CD4-positive, alpha-beta T cell (primary cell): ENCODE measurements around the gene HYDIN. TPM values are rescaled to one million over a fixed set of nuclear protein-coding genes. Genes with fewer than 3 reads are reported as not detected.
"Not testable (repeated sequence)": the region's sequence is repeated elsewhere in the genome, so short reads cannot be mapped to it uniquely, and the experiment has no call there.

Experiments used
- ATAC-seq: fragments of 200-7000 bp; cut with Tn5 transposase; one replicate; pipeline ENCODE4 v1.10.0; 2022; ENCODE audit warnings: mild to moderate bottlenecking; ENCODE audit not compliant: poor library complexity
- CTCF ChIA-PET: fragments of 350-600 bp; sonication (Branson Sonifier 250); formaldehyde crosslinking; loops from one replicate; lab custom pipeline; 2021; ENCODE audit warnings: antibody characterized with exemption, inconsistent platforms; lab: Charles Lee
- POLR2A ChIA-PET: fragments of 350-600 bp; sonication (Branson Sonifier 250); formaldehyde crosslinking; loops from one replicate; lab custom pipeline; 2021; ENCODE audit warnings: antibody characterized with exemption, inconsistent platforms; lab: Charles Lee
- DNase-seq, 14 experiments: peaks; one replicate each; pipeline ENCODE4 v3.0.0-alpha.2; 2013 to 2020; ENCODE audit warnings: mixed read lengths in 2 of 14
- H3K27ac ChIP-seq, 2 donors: one replicate each; pipeline versions ENCODE4 v1.5.1 to v1.7.0; 2013; ENCODE audit warnings: low read length in 2 of 2, low read depth in 1 of 2, mild to moderate bottlenecking in 1 of 2
- H3K27me3 ChIP-seq, 2 experiments: 1 replicate in 1 of 2; 2 replicates in 1 of 2; pipeline versions ENCODE4 v1.6.1 to v1.7.0; 2013; ENCODE audit warnings: low read length in 2 of 2, control low read depth in 1 of 2, mild to moderate bottlenecking in 1 of 2, moderate library complexity in 1 of 2; ENCODE audit not compliant: insufficient read depth in 2 of 2, control insufficient read depth in 1 of 2
- H3K36me3 ChIP-seq: one replicate; pipeline ENCODE4 v1.6.1; 2013; ENCODE audit warnings: low read length, control low read depth; ENCODE audit not compliant: insufficient read depth
- H3K4me1 ChIP-seq: one replicate; pipeline ENCODE4 v1.6.1; 2013; ENCODE audit warnings: low read length, control low read depth; ENCODE audit not compliant: insufficient read depth
- H3K4me3 ChIP-seq: one replicate; pipeline ENCODE4 v1.5.1; 2013; ENCODE audit warnings: mild to moderate bottlenecking, low read length, moderate library complexity
- H3K9me3 ChIP-seq, 2 experiments: 1 replicate in 1 of 2; 2 replicates in 1 of 2; pipeline versions ENCODE4 v1.6.1 to v1.7.0; 2013; ENCODE audit warnings: low read length in 2 of 2, mild to moderate bottlenecking in 2 of 2, control low read depth in 1 of 2, moderate library complexity in 1 of 2; ENCODE audit not compliant: control insufficient read depth in 1 of 2, insufficient read depth in 1 of 2
- H3K27ac Mint-ChIP-seq: one replicate; pipeline ENCODE4 v1.8.0; 2020; ENCODE audit warnings: mixed read lengths
- H3K27me3 Mint-ChIP-seq: one replicate; pipeline ENCODE4 v1.8.0; 2021; ENCODE audit warnings: mixed read lengths
- H3K36me3 Mint-ChIP-seq: one replicate; pipeline ENCODE4 v1.8.0; 2021; ENCODE audit warnings: low read depth, mixed read lengths
- H3K4me1 Mint-ChIP-seq: one replicate; pipeline ENCODE4 v1.8.0; 2021; ENCODE audit warnings: low read depth, mixed read lengths
- H3K4me3 Mint-ChIP-seq: one replicate; pipeline ENCODE4 v1.8.0; 2020; ENCODE audit warnings: mild to moderate bottlenecking, mixed read lengths
- H3K9me3 Mint-ChIP-seq: one replicate; pipeline ENCODE4 v1.8.0; 2020; ENCODE audit warnings: mixed read lengths
- intact Hi-C, 2 experiments: fragments of 100-400 bp; cut with DNase I in 1 of 2; cut with micrococcal nuclease in 1 of 2; formaldehyde crosslinking; loops; one replicate each; pipeline versions ENCODE4 v1.15.1 to v1.9.0; 2023 to 2025; cut with DNase I, micrococcal nuclease
- total RNA-seq, 174 experiments: library from RNA in 2 of 174; stranded (reverse) in 2 of 174; gene quantifications; one replicate each; pipeline ENCODE4 v1.2.3 and lab custom pipeline; 2021 to 2026

The HYDIN gene
- total RNA-seq, 2 experiments from 2014 or later, result not detected

DNA sequence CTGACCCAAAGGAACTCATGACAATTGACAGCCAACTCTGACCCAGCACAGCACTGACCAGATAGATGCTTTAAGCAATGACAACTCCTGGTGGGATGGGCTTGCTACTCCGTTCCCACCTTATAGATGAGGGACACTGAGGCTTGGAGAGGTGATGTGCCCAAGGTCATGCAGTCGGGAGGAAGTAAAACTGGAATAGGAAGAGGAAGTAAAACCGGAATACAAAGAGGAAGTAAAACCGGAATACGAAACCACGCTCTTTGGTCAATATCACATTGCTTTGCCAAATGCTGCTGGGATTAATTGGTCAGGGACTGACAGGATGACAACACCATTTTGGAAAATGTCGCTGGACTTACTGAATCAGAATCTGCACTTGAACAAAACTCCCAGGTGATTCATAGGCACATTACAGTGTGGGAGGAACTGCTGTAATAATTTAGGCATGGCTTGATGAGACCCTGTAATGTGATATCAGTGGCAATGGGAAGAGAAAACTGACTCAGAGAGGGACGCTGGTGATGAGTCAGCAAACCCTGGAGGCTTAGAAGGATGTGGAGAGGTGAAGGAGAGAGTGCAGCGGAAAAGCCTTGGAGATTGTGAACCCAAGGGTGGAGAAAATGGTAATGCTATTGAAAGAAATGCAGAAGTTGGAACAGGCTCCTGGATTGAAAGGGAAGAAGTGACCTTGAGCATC lies 243.4 kb downstream of the HYDIN start:
- H3K4me1 ChIP-seq, ATAC-seq, POLR2A ChIA-PET, H3K9me3 Mint-ChIP-seq, CTCF ChIA-PET, H3K27me3 Mint-ChIP-seq, H3K4me3 ChIP-seq, H3K27me3 ChIP-seq, H3K27ac ChIP-seq, intact Hi-C loops, DNase-seq, H3K27ac Mint-ChIP-seq, H3K4me1 Mint-ChIP-seq, H3K4me3 Mint-ChIP-seq, H3K36me3 ChIP-seq, H3K9me3 ChIP-seq, H3K36me3 Mint-ChIP-seq: not testable (repeated sequence)

DNA sequence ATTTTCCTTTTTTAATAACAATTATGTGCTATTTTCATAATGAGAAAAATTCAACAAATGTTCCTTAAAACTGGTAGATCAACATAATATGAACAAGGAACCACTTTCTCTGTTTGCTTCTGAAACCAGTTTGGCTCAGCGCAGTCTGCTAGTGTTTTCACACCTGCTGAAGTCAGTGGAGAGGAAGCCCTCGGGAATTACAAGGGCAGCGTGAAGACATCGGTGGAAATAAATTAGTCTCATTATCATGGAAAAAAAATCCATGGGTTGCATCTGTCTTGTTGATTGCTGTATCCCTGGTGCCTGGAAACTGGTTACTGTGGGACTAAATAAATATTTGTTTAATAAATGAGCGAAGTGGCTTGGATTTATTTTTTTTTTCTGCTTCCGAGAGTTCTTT lies 245.8 kb downstream of the HYDIN start:
- intact Hi-C loops, H3K4me1 Mint-ChIP-seq, H3K36me3 Mint-ChIP-seq, H3K9me3 Mint-ChIP-seq, DNase-seq, H3K4me3 ChIP-seq, H3K27ac ChIP-seq, H3K4me1 ChIP-seq, H3K27me3 Mint-ChIP-seq, H3K27me3 ChIP-seq, ATAC-seq, H3K27ac Mint-ChIP-seq, CTCF ChIA-PET, POLR2A ChIA-PET, H3K9me3 ChIP-seq, H3K4me3 Mint-ChIP-seq, H3K36me3 ChIP-seq: not testable (repeated sequence)

DNA sequence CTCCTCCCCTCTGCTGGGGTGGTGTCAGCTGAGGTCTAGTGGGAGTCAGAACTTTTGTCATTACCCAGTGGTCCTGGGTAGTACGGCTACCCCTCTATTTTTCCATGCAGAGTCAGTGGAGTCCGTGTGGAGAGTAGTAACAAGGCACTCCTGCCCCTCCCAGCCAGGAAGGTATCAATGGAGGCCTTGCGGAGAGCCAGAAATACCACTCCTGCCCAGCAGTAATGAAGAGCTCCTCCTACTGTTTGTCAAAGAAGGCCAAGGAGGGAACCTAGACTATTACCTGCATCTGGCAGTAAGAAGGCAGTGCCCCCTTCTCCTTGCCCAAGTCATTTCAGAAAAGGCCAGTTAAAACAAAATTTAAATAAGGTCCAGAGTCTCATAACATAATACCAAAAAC lies 262.2 kb downstream of the HYDIN start:
- H3K27me3 ChIP-seq, ATAC-seq, H3K36me3 ChIP-seq, H3K9me3 ChIP-seq, POLR2A ChIA-PET, H3K9me3 Mint-ChIP-seq, H3K4me3 ChIP-seq, H3K27ac Mint-ChIP-seq, H3K36me3 Mint-ChIP-seq, H3K27ac ChIP-seq, intact Hi-C loops, H3K4me1 Mint-ChIP-seq, H3K27me3 Mint-ChIP-seq, DNase-seq, CTCF ChIA-PET, H3K4me3 Mint-ChIP-seq, H3K4me1 ChIP-seq: not testable (repeated sequence)

GRCh38 chr16:70960169-70960568 lies 270.4 kb downstream of the HYDIN start:
- H3K4me1 ChIP-seq, H3K27ac Mint-ChIP-seq, DNase-seq, H3K4me3 Mint-ChIP-seq, H3K27ac ChIP-seq, H3K27me3 Mint-ChIP-seq, POLR2A ChIA-PET, H3K36me3 Mint-ChIP-seq, H3K27me3 ChIP-seq, H3K36me3 ChIP-seq, H3K4me1 Mint-ChIP-seq, H3K4me3 ChIP-seq, H3K9me3 Mint-ChIP-seq, ATAC-seq, intact Hi-C loops, CTCF ChIA-PET, H3K9me3 ChIP-seq: not testable (repeated sequence)

DNA sequence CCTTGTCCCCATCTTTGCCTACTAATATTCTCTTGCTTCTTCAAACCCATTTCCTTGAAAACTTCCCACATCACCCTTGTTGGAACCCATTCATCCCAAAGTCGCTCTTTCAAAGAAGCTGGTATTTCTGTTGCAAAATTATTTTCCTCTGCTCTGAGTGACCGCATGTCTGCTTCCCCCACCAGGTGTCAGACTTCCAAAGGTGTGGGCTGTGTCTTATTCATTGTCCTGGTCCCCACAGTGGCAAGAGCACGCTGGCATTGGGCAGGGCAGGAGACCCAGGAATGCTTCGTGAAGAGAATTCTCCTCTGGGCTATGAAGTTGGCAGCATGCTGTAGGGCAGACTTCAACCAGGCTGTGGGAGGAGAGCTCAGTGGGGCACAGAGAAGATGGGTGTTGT lies 275.6 kb downstream of the HYDIN start:
- H3K4me1 Mint-ChIP-seq, H3K9me3 Mint-ChIP-seq, H3K4me3 ChIP-seq, DNase-seq, H3K36me3 Mint-ChIP-seq, H3K27me3 ChIP-seq, intact Hi-C loops, H3K4me1 ChIP-seq, POLR2A ChIA-PET, H3K27ac ChIP-seq, H3K9me3 ChIP-seq, H3K4me3 Mint-ChIP-seq, ATAC-seq, H3K27ac Mint-ChIP-seq, H3K27me3 Mint-ChIP-seq, H3K36me3 ChIP-seq: not testable (repeated sequence)
- CTCF ChIA-PET, result interaction anchor here (0.7 kb wide), 1 partner anchor 440 kb away, joined by 4 read pairs; no protein-coding TSS in a partner anchor

GRCh38 chr16:70953824-70954223 lies 276.7 kb downstream of the HYDIN start:
- H3K27me3 Mint-ChIP-seq, H3K36me3 Mint-ChIP-seq: not testable (repeated sequence)

DNA sequence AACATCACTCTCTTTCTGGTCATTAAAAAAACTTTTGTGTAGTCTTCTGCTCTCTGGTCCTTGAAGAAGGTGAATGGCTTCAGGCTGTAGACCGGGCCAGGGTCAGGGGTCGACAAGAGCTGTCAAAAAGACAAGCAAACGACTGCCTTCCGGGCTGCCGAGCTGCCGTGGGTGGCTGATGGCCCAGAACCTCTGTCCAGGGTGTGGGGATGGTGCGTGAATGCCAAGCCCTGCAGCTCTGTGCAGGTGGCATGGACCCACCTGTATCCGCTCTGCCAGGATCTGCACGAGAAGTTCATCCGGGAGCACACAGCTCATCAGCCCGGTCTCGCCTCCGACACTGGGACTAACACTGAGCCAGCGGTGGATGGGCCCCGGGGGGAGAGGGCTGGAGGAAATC lies 287.0 kb downstream of the HYDIN start:
- H3K4me3 ChIP-seq, H3K27ac Mint-ChIP-seq, H3K9me3 Mint-ChIP-seq, DNase-seq, H3K36me3 ChIP-seq, intact Hi-C loops, CTCF ChIA-PET, ATAC-seq, H3K27ac ChIP-seq, H3K27me3 ChIP-seq, POLR2A ChIA-PET, H3K4me1 ChIP-seq, H3K27me3 Mint-ChIP-seq, H3K4me1 Mint-ChIP-seq, H3K36me3 Mint-ChIP-seq, H3K9me3 ChIP-seq, H3K4me3 Mint-ChIP-seq: not testable (repeated sequence)

More at GRCh38 chr16:70953824-70954223, 276.7 kb downstream of the HYDIN start:
- H3K27ac ChIP-seq, H3K4me3 ChIP-seq, H3K27me3 ChIP-seq, H3K4me1 ChIP-seq, H3K9me3 ChIP-seq, H3K36me3 ChIP-seq, H3K4me1 Mint-ChIP-seq, DNase-seq, CTCF ChIA-PET, ATAC-seq, intact Hi-C loops, H3K4me3 Mint-ChIP-seq, H3K9me3 Mint-ChIP-seq, POLR2A ChIA-PET, H3K27ac Mint-ChIP-seq: not testable (repeated sequence)
